ENCODE data around the gene C11orf16.
A peak's percentile ranks its signal among the peaks of the same experiment; 100 is the strongest.
"Not testable (repeated sequence)": the region's sequence is repeated elsewhere in the genome, so short reads cannot be mapped to it uniquely, and the experiment has no call there.

Gene C11orf16, protein sequence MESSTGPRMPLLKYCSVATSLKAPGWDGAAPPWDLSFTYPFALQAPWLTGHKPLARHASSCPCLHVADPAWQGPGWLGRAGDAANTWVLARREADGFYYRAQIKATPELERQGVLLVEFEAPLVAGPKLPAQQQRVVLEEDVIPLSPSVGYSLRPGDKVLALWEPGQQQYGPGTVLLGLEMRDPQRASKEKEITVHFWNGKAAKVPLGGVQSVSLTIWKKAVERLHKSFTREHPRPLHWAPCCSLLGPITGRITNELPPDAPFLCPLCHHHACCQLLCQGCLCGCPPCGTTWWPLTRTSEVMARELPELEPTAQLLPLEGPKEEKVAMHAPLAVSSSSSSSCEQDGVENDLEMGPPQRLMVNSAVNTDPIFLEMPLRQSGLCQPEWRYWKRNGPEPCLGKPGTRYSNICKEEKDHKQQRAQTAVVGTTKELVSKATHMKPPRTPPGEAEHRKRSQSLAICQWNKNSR

DNA sequence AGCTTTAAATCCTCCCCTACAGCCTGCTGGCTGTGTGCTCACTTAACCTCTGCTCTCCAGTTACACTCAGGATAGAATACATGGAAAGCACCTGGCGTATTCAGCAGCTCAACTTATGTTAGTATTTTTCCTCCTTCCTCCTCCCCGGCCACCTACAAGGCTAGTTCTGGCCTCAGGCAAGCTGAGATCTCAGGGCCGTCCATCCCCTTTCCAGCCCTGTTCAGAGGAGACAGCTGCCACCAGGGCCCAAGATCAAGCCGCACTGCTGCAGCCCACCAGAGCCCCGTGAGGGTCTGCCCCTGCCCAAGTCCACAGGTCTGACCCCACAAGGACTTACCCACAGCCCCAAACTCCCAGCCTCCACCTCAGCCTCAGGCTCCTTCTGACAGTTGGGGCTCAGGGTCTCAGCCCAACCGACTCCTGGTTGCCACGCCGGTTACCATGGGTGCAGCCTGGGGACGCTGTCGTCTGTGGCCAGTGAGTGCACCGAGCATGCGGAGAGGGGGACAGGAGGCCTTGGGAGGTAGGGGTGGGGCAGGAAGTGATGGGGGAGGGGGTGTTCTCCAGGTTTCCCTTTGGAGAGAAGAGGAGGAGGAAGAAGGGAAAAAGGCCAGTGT lies at the start of gene C11orf16:
Gene C11orf16 (minus strand): TSS at position 384 of the 617 bp plus-strand sequence. CDS start 639 bp downstream, outside the sequence.
- DNase-seq (ENCODE audit: low read depth) = no peak

- no peak for DNase-seq (ENCODE audit: low read depth)
Observed at GRCh38 chr11:8980485-8980884, 47.7 kb upstream of the C11orf16 start.

DNA sequence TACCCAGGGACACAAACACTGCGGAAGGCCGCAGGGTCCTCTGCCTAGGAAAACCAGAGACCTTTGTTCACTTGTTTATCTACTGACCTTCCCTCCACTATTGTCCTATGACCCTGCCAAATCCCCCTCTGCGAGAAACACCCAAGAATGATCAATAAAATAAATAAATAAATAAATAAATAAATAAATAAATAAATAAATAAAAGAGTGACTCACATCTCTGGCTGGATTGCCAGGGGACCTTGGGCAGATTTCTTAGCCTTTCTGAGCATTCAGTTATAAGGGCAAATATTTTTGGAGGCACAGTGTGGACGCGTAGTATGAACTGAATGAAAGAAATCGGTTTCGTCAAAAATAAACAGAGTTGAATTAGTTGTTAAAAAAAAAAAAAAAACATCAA lies 46.6 kb upstream of the C11orf16 start:
- DNase-seq (ENCODE audit: low read depth) = not testable (repeated sequence)

DNA sequence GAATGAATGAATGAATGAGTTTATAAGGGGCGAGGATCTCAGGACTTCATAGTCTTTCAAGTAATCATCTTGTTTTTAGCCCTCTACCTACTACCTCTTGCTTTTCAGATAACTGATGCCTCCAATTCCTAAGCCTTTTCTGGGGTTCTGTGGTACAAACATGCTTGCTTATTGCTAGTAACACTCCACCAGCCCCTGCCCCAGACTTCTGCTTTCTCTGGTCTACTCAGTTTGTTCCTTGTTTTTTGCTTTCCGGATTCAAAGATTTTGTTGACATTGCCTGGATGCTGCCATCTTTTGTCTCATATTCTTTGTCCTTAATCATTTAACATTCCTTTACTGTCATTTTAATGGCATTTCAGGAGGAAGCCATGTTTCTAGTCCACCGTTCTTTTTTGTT lies 40.4 kb upstream of the C11orf16 start:
- no peak for DNase-seq (ENCODE audit: low read depth)

- no peak for DNase-seq (ENCODE audit: low read depth)
Observed at GRCh38 chr11:8971924-8972316, 39.2 kb upstream of the C11orf16 start.

DNA sequence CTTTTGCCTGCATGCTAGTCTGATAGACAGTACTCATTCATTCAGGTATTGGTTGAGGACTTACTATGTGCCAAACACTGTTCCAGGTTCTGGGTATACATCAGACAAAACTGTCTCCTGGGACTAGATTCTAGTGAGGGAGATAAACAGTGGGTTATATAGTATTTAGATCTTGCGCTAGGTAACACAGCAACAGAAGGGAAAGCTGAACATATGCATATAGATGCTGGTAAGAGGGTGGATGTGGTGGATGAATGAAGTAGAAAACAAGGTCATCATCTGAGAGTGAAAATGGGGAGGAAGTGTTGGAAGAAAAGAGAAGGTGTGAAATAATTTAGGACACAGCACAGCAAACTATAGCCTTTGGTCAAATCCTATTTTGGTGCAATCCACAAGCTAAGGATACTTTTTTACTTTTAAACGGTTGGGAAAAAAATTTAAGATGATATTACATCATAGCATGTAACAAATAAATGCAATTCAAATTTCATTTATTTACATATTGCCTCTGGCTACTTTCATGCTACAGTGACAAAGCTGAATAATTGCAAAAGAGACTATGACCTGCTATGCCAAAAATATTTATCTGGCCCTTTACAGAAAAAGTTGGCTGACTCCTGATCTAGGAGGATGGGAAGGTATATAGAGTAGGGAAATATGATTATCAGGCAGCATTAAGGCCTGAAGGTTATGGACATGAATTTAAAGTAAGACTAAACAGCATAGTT lies 38.6 kb upstream of the C11orf16 start:
- no peak for DNase-seq (ENCODE audit: low read depth)

DNA sequence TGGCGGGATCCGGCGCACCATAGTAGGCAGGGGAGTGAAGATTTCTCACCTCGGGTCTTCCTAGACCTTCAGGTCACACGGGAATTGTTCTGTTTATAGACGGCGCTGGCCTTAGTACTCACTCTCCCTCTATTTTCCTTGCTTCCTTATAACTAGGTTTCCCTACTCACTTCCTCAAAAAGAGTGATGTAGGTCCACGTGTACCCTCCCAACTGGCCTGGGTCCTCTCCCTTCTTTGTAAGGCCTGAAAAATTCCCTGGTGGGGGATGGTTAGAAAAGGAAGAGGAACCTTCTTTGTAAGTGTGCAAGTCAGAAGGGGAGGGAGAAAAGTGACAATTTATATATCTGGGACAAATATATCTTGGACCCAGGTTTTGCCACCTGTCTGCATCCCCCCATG lies 34.4 kb upstream of the C11orf16 start:
- DNase-seq (ENCODE audit: low read depth) = no peak

DNA sequence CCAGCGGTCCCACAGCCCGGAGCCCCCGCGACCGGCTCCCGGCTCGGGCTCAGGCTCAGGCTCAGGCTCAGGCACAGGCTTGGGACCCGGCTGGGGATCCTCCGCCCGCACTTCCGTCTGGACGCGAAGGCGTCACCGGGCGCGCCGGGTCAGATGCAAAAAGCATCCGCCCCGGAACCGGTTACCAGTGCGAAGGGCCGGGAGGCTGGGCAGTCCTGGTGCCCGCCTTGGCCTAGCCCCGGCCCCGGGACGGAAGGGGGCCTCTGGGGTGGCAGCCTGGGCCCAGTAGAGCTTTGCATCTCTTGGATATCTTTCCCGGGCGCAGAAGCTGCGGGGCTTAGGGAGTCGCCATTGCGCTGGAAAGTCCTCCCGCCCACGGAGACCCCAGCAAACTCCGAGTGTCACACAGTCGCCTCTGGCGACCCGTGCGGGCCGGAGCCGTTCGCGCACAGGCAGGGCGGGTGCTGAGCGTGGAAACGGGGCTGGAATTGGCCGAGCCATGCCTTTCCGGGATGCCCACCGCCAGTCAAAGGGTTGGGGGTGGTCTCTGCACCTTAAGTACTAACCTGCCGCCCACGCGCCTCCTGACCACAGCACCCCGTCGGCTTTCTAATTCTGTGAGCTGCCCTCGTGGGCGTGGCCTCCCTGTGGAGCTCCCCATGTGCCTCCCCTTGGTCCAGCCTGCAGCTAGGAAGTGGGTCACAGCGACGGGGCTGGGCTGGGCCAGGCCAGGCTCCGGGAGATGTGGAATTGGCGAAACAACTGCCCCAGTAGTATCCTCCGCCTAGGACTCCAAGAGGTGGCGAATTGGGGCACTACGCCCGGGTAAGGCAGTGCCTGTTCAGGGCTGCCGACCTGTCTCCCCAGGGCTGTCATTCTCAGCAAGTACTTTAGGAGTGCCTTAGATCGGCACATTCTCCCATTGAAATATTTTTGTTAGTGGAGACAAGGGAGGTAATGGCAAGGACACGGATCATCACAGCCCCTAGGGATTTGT lies 31.9 kb upstream of the C11orf16 start, which contains the start of gene TMEM9B:
Gene TMEM9B (minus strand): TSS at position 119 of the 997 bp plus-strand sequence. CDS start 129 bp downstream, outside the sequence.
- DNase-seq (ENCODE audit: low read depth) = peak; percentile 80

DNA sequence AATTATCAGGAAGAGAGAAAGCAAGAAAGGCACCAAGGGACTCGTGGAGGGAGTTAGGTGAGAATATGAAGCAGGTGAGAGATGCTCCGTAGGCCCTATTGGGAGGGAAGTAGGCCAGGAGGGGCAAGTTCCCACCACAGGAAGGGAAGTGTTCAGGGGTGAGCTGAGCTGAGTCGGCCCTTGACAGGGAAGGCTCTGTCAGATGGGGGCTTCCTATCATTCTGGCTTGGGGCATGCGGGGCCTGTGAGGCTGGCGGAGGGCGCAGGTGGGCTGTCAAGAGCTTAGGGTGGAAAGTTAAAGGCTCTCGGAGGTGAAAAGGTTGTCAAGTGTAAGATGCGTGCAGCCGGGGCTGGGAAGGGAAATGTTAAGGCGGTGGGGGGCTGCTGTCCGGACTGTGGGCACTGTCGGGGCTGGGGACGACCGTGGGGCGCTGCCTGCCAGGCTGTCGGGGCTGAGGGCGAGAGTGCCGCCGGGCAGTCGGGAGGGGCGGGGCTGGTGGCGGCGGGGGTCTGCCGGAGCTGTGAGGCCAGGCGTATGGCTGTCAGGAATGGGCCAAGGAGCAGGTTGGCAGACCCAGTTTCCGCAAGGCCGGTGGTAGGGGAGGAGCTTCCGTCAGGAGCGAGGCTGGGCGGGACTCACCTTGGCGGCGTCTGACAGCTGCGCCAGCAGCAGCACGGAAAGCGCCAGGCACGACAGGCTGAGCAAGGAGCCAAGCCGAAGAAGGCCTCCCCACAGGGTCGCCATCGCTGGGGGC lies 31.0 kb upstream of the C11orf16 start:
- no peak for DNase-seq (ENCODE audit: low read depth)

GRCh38 chr11:8962841-8963240 lies 30.1 kb upstream of the C11orf16 start:
- no peak for DNase-seq (ENCODE audit: low read depth)

GRCh38 chr11:8961401-8961800 lies 28.7 kb upstream of the C11orf16 start:
- DNase-seq (ENCODE audit: low read depth) = no peak

GRCh38 chr11:8959546-8960166 lies 26.9 kb upstream of the C11orf16 start:
- peak; percentile 82 for DNase-seq (ENCODE audit: low read depth)

DNA sequence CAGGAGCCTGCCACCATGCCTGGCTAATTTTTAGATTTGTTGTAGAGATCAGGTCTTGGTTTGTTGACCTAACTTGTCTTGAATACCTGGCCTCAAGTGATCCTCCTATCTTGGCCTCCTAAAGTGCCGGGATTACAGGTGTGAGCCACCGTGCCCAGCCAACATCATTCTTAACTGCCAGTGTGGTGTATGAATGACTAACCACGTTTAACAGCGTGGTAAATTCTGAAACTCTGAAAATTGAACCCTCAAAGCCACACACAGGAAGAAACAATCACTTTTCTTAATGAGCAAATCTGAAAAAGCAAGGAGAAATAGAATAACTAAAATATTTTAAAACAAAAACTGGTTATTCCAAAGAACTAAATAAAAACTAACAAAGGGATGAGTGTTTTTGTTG lies 24.1 kb upstream of the C11orf16 start:
- no peak for DNase-seq (ENCODE audit: low read depth)

DNA sequence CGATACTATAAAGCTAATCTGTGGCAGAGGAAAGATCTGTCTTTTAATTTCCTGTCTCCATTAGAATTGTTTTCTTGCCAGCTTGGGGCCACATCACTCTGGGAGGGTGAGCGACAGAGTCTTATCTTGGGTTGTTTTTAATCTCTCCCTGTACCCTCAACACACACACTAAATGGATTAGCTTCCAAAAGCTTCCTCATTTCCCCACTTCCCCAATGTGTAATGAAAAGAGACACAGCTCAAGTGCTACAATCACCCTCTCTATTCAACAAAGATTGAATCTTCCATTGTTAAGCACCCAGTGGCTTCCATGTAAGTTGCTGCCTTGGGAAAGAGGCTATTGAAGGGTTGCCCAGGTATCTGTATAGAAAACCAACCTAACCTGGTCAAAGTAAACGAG lies 16.1 kb upstream of the C11orf16 start:
- no peak for DNase-seq (ENCODE audit: low read depth)

DNA sequence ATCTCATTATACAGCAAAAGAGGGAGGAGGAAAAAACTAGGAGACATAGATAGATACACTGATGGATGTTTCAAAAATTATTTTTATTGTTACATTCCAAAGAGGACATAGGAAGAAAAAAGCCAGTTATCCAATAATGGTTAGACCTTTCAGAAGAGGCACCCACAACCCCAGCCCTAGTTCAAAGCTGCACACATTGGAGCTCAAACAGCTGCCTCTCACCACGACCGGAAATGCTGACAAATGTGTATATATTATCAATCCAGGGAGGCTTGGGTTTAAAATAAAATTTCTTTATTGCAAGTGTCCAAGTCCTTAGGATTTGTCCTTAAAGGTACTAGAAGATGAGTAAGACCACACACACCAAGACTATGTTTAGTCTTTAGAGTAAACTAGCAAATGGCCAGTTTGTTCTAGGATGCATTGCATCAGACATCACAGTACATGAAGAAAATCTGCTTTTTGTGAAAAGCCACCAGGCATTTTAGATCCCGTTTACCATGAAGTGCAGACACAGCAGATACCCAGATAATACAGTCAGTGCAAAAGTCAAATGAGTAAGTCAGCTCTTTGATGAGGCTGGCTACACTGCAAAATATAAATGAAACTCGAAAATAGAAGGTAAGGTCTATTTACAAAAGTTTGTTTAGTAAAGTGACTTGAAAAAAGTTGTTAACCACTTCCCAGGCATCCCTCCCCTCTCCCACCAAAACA lies 14.6 kb upstream of the C11orf16 start:
- no peak for DNase-seq (ENCODE audit: low read depth)

DNA sequence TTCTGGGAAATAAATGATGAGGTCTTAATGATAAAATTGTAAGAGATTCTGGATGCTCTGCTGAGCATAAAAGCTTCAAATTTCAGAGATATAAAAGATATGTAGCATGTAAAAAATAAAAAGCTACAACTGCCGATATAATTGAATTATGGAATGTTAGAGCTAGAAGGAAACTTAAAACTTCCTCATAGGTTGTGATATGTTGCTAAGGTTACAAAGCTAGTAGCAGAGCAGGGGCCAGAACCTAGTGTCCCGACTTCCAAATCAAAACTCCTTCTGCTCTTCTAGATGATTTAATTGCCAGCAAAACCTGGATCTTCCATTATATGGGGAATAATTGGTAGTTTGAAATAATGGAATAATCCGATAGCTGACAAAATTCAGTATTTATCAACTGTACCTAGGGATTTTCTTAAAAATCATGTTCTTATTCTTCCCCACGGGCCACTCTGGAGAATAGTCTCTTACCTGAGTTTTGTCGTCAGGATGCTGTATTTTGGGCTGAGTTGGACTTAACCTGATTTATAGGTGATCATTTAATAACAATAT lies 9.8 kb upstream of the C11orf16 start, which contains the start of gene ASCL3:
Gene ASCL3 (minus strand): TSS at position 499 of the 549 bp plus-strand sequence. CDS start 4,855 bp downstream, outside the sequence.
- DNase-seq (ENCODE audit: low read depth) = no peak

DNA sequence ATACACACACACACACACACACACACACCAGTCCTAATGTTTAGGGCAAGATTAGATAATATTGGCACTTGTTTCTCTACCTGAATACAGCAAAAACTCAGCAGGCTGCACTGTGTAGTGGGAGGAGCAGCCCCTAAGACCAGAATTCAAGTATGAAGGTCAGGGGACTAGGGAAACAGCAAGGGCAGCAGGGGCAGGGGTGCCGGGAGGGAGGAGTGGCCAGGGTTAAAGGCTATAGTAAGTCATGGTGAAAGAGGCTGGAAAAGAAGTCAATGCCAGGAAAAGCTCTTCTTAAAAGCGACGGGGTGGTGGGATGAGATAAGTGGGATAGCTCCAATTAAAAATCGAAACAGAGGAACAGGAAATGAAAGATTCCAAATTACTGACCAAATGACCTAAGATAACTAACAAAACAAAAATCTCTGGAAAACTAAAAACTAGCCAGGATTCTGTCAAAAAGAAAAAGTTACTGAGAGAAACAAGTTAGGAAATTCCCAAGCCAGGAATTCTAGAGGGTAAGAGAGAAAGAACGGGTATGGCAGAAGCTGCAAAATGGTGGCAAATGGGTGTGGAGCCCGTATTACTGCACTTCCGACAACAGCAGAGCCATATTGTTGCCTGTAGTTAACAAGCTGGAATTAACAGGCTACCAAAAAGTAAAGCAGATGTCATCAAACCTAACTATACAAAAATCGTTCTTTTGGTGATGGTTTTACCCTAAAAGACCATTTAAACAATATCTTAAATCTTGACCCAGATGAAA lies 8.8 kb upstream of the C11orf16 start:
- no peak for DNase-seq (ENCODE audit: low read depth)

DNA sequence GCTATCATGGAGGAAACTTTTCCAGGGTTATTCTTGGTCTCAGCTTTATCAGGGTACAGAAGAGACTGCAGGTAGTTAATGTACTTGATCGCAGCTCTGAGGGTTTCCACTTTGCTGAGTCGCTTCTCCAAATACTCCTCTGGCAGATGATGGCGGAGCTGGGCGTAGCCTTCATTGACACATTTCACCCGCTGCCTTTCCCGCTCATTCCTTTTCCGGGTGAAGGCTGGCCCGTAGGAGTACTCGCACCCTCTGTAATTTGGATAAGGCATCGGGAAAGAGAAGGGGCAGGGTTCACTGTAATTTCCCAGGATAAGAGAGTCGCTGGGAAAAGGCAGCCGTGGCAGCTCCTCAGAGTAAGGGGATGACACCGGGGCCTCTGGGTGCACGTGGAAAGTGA lies 4.9 kb upstream of the C11orf16 start:
- no peak for DNase-seq (ENCODE audit: low read depth)
